MCF 10A (cell line): ENCODE data around the gene TIAM1. TPM values are rescaled to one million over a fixed set of nuclear protein-coding genes. Genes with fewer than 3 reads are reported as not detected.

ENCODE experiments used
- BruUV-seq: library from RNA; stranded (reverse); fragments of 400-500 nt; replicated peaks from 2 replicates; lab custom pipeline; 2021; lab: Mats Ljungman, UMichigan
- CTCF ChIA-PET: fragments of 300-600 bp; sonication (Branson Sonifier 250); formaldehyde crosslinking; extraction: SDS; loops from one replicate; lab custom pipeline; 2021; ENCODE audit warnings: antibody characterized with exemption, inconsistent platforms; lab: Yijun Ruan, JAX
- POLR2A ChIA-PET: fragments of 300-600, 350-650 bp; sonication (Branson Sonifier 250); formaldehyde crosslinking; extraction: SDS; loops from one replicate; lab custom pipeline; 2020; ENCODE audit warnings: antibody characterized with exemption, inconsistent platforms; lab: Yijun Ruan, JAX
- DNase-seq: peaks from one replicate; pipeline ENCODE4 v3.0.0-alpha.2; 2018; ENCODE audit not compliant: unreplicated experiment
- H3K27ac Mint-ChIP-seq: one replicate; pipeline ENCODE4 v1.8.0; 2022; ENCODE audit warnings: mild to moderate bottlenecking, low read depth, mixed read lengths; ENCODE audit not compliant: unreplicated experiment
- H3K27me3 Mint-ChIP-seq: one replicate; pipeline ENCODE4 v1.8.0; 2022; ENCODE audit warnings: mixed read lengths; ENCODE audit not compliant: insufficient read depth, unreplicated experiment
- H3K36me3 Mint-ChIP-seq: one replicate; pipeline ENCODE4 v1.8.0; 2022; ENCODE audit warnings: mild to moderate bottlenecking, moderate library complexity, mixed read lengths; ENCODE audit not compliant: insufficient read depth, unreplicated experiment
- H3K4me1 Mint-ChIP-seq: one replicate; pipeline ENCODE4 v1.8.0; 2022; ENCODE audit warnings: mixed read lengths; ENCODE audit not compliant: insufficient read depth, unreplicated experiment
- H3K4me3 Mint-ChIP-seq: one replicate; pipeline ENCODE4 v1.8.0; 2022; ENCODE audit warnings: mild to moderate bottlenecking, moderate library complexity, mixed read lengths; ENCODE audit not compliant: unreplicated experiment
- H3K9me3 Mint-ChIP-seq: one replicate; pipeline ENCODE4 v1.8.0; 2022; ENCODE audit warnings: mixed read lengths; ENCODE audit not compliant: unreplicated experiment
- CTCF ChIP-seq: fragments of 200-600 bp; IDR thresholded peaks from one replicate; pipeline ENCODE4 v1.8.0; 2022; ENCODE audit warnings: antibody characterized with exemption, mild to moderate bottlenecking; ENCODE audit not compliant: unreplicated experiment
- intact Hi-C: fragments of 100-400 bp; cut with micrococcal nuclease; formaldehyde crosslinking; loops from 2 replicates; pipeline ENCODE4 v1.14.1; 2022
- total RNA-seq: library from RNA; stranded (reverse); gene quantifications from 2 replicates; pipeline ENCODE4 v1.2.3, GENCODE V29; 2022

TIAM1 gene
- total RNA-seq, 1 experiment from 2014 or later: 9.8 TPM

- intact Hi-C loops: no loop called here
- no peak for TF ChIP-seq CTCF
- POLR2A ChIA-PET: no interaction called here
- no peaks in the 10 kb centered on the region for H3K27me3 Mint-ChIP-seq
- H3K27ac Mint-ChIP-seq: no peak overlapping the region
- CTCF ChIA-PET: interaction anchor here (1.3 kb wide), 1 partner anchor 212 kb away, joined by 8 read pairs; no protein-coding TSS in a partner anchor
- no peak overlapping the region for H3K4me3 Mint-ChIP-seq
- no peaks in the 10 kb centered on the region for H3K9me3 Mint-ChIP-seq
- DNase-seq: no peak
- H3K36me3 Mint-ChIP-seq: no peaks in the 10 kb centered on the region
- peaks cover 6% of the 10 kb centered on the region for H3K4me1 Mint-ChIP-seq
- no TSS peak for BruUV-seq
Observed at GRCh38 chr21:31368361-31368760, 24.3 kb upstream of the TIAM1 start.

DNA sequence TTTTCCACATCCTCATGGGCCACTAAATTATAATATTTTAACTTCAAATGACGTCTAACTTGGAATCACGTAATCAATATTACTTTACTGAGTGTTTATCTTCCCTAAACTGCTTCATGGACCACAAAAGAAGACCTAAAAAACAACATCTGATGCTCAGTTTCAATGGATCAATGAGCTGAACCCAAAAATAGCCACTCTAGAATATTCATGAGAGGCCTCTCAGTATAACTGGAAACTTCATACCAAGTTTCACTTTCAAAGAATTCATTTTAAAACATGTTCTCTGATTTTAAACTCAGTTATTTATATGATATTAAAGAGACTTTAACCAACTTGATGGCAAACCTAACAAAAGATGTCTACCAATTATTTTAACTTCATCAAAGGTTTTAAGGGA, 23.7 kb upstream of the TIAM1 start:
- no peak overlapping the region for H3K27ac Mint-ChIP-seq
- no peaks in the 10 kb centered on the region for H3K9me3 Mint-ChIP-seq
- no peaks in the 10 kb centered on the region for H3K27me3 Mint-ChIP-seq
- no peak overlapping the region for H3K4me3 Mint-ChIP-seq
- peaks cover 6% of the 10 kb centered on the region for H3K4me1 Mint-ChIP-seq
- intact Hi-C loops: no loop called here
- POLR2A ChIA-PET: interaction anchor here (0.6 kb wide), 1 partner anchor 137 kb away, joined by 3 read pairs; no protein-coding TSS in a partner anchor
- no TSS peak for BruUV-seq
- DNase-seq: no peak
- CTCF ChIA-PET: no interaction called here
- H3K36me3 Mint-ChIP-seq: no peaks in the 10 kb centered on the region
- TF ChIP-seq CTCF: no peak

DNA sequence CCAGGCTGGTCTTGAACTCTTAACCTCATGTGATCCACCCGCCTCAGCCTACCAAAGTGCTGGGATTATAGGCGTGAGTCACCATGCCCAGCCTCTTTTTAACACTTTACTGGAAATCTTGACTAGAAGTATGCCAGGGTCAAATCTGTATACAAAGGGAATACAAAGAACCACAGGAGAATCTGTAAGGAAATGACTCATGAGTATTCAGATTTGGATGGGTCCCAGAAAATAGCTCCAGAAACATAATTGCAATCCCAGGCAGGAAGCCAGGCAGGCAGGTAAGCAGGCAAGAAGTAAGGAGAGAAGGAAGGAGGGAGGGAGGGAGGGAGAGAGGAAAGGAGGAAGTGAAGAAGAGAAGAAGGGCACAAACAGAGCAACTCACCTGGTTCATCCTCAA, 22.8 kb upstream of the TIAM1 start:
- H3K4me1 Mint-ChIP-seq: peaks cover 6% of the 10 kb centered on the region
- BruUV-seq: no TSS peak
- no peak for TF ChIP-seq CTCF
- no peaks in the 10 kb centered on the region for H3K9me3 Mint-ChIP-seq
- intact Hi-C loops: no loop called here
- peak; percentile 97 for DNase-seq
- H3K4me3 Mint-ChIP-seq: no peak overlapping the region
- H3K36me3 Mint-ChIP-seq: no peaks in the 10 kb centered on the region
- POLR2A ChIA-PET: interaction anchor here (0.5 to 2.0 kb wide), 7 partner anchors 9 to 192 kb away, joined by 3 to 16 read pairs (median 4); no protein-coding TSS in a partner anchor
- no peaks in the 10 kb centered on the region for H3K27me3 Mint-ChIP-seq
- CTCF ChIA-PET: interaction anchor here (0.6 kb wide), 2 partner anchors 1330 to 1587 kb away, joined by 3 read pairs; no protein-coding TSS in a partner anchor
- no peak overlapping the region for H3K27ac Mint-ChIP-seq

DNA sequence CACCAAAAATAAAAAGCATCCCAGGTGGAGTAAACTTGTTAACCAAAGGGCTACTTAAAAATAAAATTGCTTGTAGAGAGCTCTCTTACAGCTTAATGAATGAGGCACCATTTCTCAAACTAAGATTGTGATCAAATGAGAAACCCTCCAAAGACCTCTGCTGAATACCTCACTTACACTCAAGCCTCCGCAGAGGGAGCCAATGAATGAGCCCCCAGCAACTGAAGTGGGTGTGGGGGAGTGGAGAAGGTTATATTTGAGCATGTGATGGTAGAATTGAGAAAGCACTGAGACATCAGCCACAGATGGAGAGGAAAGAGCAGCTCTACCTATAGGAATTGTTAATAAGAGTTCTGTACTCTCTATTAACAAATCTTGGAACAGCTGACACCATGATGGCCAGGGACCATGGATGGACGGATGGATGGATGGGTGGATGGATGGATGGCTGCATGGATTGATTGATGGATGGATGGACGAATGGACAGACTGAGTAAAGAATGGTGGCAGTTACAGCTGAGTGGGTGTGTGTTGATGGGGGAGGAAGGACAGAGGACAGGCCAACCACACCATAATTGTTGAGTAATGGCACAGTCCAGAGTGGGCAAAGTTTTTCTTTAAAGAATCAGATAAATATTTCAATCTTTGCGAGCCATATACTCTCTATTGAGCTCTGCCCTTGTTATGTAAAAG, 20.3 kb upstream of the TIAM1 start:
- no peak for TF ChIP-seq CTCF
- ChIA-PET CTCF (interaction anchor here (0.9 kb wide), 1 partner anchor 216 kb away, joined by 4 read pairs; no protein-coding TSS in a partner anchor), POLR2A (interaction anchor here (0.8 kb wide), 1 partner anchor 12 kb away, joined by 4 read pairs; no protein-coding TSS in a partner anchor)
- no peaks in the 10 kb centered on the region for H3K36me3 Mint-ChIP-seq
- H3K27ac Mint-ChIP-seq: no peak overlapping the region
- H3K4me1 Mint-ChIP-seq: peaks cover 6% of the 10 kb centered on the region
- no TSS peak for BruUV-seq
- H3K4me3 Mint-ChIP-seq: no peak overlapping the region
- no peak for DNase-seq
- intact Hi-C loops: no loop called here
- no peaks in the 10 kb centered on the region for H3K27me3 Mint-ChIP-seq
- peaks cover 5% of the 10 kb centered on the region for H3K9me3 Mint-ChIP-seq
